Measurements from ENCODE around the gene SPATS2. TPM values are rescaled to one million over a fixed set of nuclear protein-coding genes. Genes with fewer than 3 reads are reported as not detected.
A peak's percentile ranks its signal among the peaks of the same experiment; 100 is the strongest.

Gene SPATS2
- total RNA-seq, 2 experiments from 2014 or later = 22.7 to 36.4 TPM

- TF ChIP-seq, protein P1, sequence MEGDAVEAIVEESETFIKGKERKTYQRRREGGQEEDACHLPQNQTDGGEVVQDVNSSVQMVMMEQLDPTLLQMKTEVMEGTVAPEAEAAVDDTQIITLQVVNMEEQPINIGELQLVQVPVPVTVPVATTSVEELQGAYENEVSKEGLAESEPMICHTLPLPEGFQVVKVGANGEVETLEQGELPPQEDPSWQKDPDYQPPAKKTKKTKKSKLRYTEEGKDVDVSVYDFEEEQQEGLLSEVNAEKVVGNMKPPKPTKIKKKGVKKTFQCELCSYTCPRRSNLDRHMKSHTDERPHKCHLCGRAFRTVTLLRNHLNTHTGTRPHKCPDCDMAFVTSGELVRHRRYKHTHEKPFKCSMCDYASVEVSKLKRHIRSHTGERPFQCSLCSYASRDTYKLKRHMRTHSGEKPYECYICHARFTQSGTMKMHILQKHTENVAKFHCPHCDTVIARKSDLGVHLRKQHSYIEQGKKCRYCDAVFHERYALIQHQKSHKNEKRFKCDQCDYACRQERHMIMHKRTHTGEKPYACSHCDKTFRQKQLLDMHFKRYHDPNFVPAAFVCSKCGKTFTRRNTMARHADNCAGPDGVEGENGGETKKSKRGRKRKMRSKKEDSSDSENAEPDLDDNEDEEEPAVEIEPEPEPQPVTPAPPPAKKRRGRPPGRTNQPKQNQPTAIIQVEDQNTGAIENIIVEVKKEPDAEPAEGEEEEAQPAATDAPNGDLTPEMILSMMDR (conservative IDR thresholded peaks at IDR 0.05; ENCODE audit: low read length) = no peak
- peaks cover 53% of the 10 kb centered on the region for H3K36me3 ChIP-seq (ENCODE audit: insufficient read depth, low read length)
- H3K27ac ChIP-seq (ENCODE audit: low read depth, low read length, poor library complexity, severe bottlenecking) = no peak overlapping the region
- H2AFZ ChIP-seq (ENCODE audit: low read length) = no peak overlapping the region
- ChIA-PET POLR2A (interaction anchor here (1.0 to 1.1 kb wide), 2 partner anchors 8 to 231 kb away, joined by 3 to 13 read pairs; partner anchors contain the start of gene TROAP), CTCF (ENCODE audit: unreplicated experiment) (interaction anchor here (0.5 to 0.7 kb wide), 3 partner anchors 8 to 68 kb away, joined by 3 read pairs; partner anchors contain the start of gene TROAP)
- H4K20me1 ChIP-seq (ENCODE audit: insufficient read depth, low read length) = no peaks in the 10 kb centered on the region
- intact Hi-C loops (cut with micrococcal nuclease; ENCODE audit: unreplicated experiment) = no loop called here
- no peak overlapping the region for H3K4me2 ChIP-seq (ENCODE audit: low read length)
- no peaks in the 10 kb centered on the region for H3K79me2 ChIP-seq (ENCODE audit: insufficient read depth, low read depth, low read length)
- H3K4me1 ChIP-seq (ENCODE audit: insufficient read depth, low read length, poor library complexity, severe bottlenecking) = no peaks in the 10 kb centered on the region
- no peaks in the 10 kb centered on the region for H3K9me2 ChIP-seq (ENCODE audit: insufficient read depth, low read length)
- H3K4me3 ChIP-seq (ENCODE audit: low read depth, low read length, poor library complexity, severe bottlenecking) = no peak overlapping the region
- no TSS peak for BruUV-seq (replicated peaks)
- no peaks in the 10 kb centered on the region for H3K9me3 ChIP-seq (ENCODE audit: low read length)
- no peak for DNase-seq (ENCODE audit: low spot score)
These were observed 36.5 kb upstream of the SPATS2 start for GRCh38 chr12:49330631-49331379.

DNA sequence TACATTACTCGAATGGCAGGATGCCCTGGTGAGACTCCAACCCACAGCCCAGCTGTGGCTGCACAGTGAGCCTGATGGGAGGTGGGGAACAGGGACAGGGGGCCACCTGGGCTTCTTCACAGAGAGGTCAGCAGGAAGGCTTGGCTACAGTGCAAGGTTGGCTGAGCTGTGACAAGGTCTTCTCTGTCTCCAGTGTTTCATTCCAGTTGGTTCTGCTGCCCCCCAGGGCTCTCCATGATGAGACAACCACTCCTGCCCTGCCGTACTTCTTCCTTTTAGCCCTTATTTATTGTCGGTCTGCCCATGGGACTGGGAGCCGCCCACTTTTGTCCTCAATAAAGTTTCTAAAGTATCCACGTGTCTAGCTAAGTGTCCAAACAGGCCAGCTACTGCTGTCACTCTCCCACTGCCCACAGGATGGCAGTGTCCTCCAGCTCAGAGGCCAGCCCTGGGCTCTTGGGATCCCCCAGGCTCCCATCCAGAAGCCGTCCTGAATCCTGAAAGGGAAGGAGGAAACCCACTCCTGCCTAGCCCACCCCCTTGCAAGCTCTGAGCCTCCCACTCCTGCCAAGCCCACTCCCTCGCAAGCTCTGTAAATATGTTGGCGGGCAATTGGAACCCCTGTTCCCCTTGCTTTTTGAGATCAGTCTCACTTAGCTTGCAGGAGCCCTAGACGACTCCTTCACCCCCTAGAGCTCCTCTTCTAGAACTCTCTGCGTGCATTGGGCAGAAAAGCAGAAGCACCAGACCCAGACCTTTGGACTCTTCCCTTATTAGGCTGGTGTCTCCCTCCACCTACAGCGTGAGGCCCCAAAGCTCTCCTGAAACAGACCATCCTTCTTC lies 35.7 kb upstream of the SPATS2 start:
- CTCF ChIA-PET (ENCODE audit: unreplicated experiment) = interaction anchor here (0.5 to 1.1 kb wide), 5 partner anchors 8 to 69 kb away, joined by 3 to 4 read pairs (median 3); partner anchors contain the start of gene TROAP
- Histone ChIP-seq H3K4me1 (ENCODE audit: insufficient read depth, low read length, poor library complexity, severe bottlenecking) (peaks cover under 1% of the 10 kb centered on the region), H3K4me2 (ENCODE audit: low read length) (no peak overlapping the region), H3K79me2 (ENCODE audit: insufficient read depth, low read depth, low read length) (no peaks in the 10 kb centered on the region), H3K36me3 (ENCODE audit: insufficient read depth, low read length) (peaks cover 45% of the 10 kb centered on the region), H3K4me3 (ENCODE audit: low read depth, low read length, poor library complexity, severe bottlenecking) (no peak overlapping the region), H2AFZ (ENCODE audit: low read length) (no peak overlapping the region), H3K9me3 (ENCODE audit: low read length) (no peaks in the 10 kb centered on the region), H3K27ac (ENCODE audit: low read depth, low read length, poor library complexity, severe bottlenecking) (no peak overlapping the region), H3K9me2 (ENCODE audit: insufficient read depth, low read length) (no peaks in the 10 kb centered on the region), H4K20me1 (ENCODE audit: insufficient read depth, low read length) (no peaks in the 10 kb centered on the region)
- POLR2A ChIA-PET = interaction anchor here (1.0 to 1.1 kb wide), 2 partner anchors 9 to 230 kb away, joined by 3 to 13 read pairs; partner anchors contain the start of gene TROAP
- no peak for TF ChIP-seq EZH2phosphoT487 (IDR thresholded peaks at IDR 0.05; ENCODE audit: borderline replicate concordance, low read depth, low read length)
- TF ChIP-seq, protein P1 (conservative IDR thresholded peaks at IDR 0.05; ENCODE audit: low read length) = peak; percentile 70
- intact Hi-C loops (cut with micrococcal nuclease; ENCODE audit: unreplicated experiment) = no loop called here
- no TSS peak for BruUV-seq (replicated peaks)
- peak; percentile 28 for DNase-seq (ENCODE audit: low spot score)
